Measurements from ENCODE around the gene SNUPN.

The SNUPN gene

DNA sequence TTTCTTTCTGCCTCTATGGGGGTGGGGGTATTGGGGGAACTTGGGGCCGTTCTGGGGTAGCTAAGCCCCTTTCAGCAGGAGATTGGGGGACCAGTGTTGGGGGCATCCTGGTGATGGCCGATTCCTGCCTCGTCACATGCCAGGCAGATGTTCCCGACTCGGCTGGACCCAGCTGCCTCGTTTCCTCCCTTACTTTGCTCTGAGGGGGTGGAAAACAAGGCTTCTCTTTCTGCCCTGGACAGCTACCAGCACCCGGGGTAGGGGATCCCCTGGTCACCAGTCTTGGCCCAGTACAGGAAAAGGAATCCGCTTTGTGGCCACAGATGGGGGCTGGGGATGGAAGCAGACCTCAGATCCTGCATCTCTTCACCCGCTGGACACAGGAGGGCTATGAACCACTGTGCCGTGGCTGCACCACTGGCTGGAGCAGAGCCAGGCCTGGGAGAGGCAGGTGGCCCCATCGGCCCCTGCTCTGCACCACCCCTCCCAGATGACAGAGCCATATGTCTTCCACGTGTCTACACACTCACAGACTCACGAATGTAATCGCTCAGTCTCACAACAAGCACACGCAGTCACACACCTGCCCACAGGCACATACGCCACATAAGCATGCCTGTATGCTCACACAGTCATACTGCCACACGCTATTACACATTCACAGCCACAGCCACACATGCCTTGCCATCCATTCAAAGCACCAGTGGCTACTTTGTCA, 34.6 kb upstream of the SNUPN start:
- TF ChIP-seq, protein P1, sequence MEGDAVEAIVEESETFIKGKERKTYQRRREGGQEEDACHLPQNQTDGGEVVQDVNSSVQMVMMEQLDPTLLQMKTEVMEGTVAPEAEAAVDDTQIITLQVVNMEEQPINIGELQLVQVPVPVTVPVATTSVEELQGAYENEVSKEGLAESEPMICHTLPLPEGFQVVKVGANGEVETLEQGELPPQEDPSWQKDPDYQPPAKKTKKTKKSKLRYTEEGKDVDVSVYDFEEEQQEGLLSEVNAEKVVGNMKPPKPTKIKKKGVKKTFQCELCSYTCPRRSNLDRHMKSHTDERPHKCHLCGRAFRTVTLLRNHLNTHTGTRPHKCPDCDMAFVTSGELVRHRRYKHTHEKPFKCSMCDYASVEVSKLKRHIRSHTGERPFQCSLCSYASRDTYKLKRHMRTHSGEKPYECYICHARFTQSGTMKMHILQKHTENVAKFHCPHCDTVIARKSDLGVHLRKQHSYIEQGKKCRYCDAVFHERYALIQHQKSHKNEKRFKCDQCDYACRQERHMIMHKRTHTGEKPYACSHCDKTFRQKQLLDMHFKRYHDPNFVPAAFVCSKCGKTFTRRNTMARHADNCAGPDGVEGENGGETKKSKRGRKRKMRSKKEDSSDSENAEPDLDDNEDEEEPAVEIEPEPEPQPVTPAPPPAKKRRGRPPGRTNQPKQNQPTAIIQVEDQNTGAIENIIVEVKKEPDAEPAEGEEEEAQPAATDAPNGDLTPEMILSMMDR (IDR thresholded peaks at IDR 0.05; ENCODE audit: control insufficient read depth, extremely low read depth, insufficient read depth) = no peak
- H3K4me3 ChIP-seq (ENCODE audit: low read depth, low read length) = no peak overlapping the region
- DNase-seq (ENCODE audit: low read depth) = no peak

- DNase-seq (ENCODE audit: low read depth) = no peak
- no peak overlapping the region for H3K4me3 ChIP-seq (ENCODE audit: low read depth, low read length)
- TF ChIP-seq, protein P1 (IDR thresholded peaks at IDR 0.05; ENCODE audit: control insufficient read depth, extremely low read depth, insufficient read depth) = no peak
Measured at GRCh38 chr15:75659141-75659771, 33.7 kb upstream of the SNUPN start.

DNA sequence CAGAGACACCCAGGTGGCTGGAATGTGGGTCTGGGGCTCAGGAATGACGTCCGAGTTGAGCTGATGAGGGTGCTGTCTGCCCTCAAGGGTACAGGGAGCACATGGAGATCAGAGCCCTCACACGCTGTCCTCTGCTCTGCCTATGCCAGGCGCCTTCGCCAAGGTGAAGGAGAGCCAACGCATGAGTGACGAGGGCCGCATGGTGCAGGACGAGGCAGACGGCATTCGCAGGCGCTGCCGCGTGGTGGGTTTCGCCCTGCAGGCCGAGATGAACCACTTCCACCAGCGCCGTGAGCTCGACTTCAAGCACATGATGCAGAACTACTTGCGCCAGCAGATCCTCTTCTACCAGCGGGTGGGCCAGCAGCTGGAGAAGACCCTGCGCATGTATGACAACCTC, 31.3 kb upstream of the SNUPN start:
- TF ChIP-seq, protein P1 (IDR thresholded peaks at IDR 0.05; ENCODE audit: control insufficient read depth, extremely low read depth, insufficient read depth) = no peak
- no peak for DNase-seq (ENCODE audit: low read depth)

GRCh38 chr15:75656331-75656730, 30.8 kb upstream of the SNUPN start:
- TF ChIP-seq, protein P1 (IDR thresholded peaks at IDR 0.05; ENCODE audit: control insufficient read depth, extremely low read depth, insufficient read depth) = no peak
- no peak for DNase-seq (ENCODE audit: low read depth)
- no peak overlapping the region for H3K4me3 ChIP-seq (ENCODE audit: low read depth, low read length)

More for the DNA sequence above, 31.3 kb upstream of the SNUPN start:
- no peak overlapping the region for H3K4me3 ChIP-seq (ENCODE audit: low read depth, low read length)

DNA sequence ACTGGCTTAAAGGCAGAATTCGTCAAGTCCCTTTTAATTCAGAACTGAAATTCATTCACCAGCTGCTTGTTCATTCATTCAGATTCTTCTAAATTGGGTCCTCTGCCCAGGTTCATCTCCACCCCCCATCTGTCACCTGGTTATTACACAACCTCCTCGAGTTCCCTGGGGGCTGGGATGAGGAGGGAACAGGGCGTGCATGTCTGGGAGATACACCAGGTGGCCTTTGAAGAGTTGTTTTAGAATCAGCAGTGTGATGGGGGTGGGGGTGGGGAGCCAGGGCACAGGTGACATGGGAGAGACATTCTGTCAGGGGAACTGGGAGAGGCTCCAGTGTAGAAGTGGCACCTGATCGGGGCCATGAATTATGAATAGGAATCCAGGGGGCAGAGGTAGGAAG, 30.4 kb upstream of the SNUPN start:
- DNase-seq (ENCODE audit: low read depth) = no peak
- TF ChIP-seq, protein P1 (IDR thresholded peaks at IDR 0.05; ENCODE audit: control insufficient read depth, extremely low read depth, insufficient read depth) = no peak
- no peak overlapping the region for H3K4me3 ChIP-seq (ENCODE audit: low read depth, low read length)

DNA sequence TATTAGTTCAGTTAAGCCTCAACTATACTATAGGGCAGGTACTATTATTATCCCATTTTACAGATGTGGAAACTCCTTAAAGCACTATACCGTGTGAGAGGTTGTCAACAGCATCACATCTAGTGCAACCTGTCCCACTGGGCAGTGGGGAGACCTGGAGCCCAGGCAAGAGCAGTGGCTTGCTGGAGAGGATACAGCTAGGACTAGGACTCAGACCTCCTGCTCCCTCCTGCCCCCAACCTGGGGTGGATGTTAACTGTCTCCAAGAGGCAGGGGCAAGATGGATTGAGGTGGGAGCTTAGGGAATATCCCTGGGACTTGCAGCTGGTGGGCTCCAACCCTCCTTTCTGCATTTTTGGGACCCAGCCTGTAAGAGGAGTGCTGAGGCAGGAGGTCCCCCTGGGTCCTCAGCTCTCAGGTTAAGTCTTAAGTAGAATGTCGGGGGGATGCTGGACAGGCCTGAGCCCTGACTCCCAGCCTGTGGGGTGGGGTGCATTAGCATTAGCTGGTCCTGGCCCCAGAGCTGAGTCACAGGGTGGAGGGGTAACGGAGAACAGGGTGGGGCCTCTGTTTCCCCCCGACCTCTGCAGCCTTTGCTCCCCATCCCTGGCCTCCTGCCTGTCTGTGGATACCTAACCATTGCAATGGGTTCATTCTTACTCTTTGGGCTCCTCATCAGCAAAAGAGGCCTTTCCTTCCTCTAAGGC, 28.8 kb upstream of the SNUPN start:
- TF ChIP-seq, protein P1 (IDR thresholded peaks at IDR 0.05; ENCODE audit: control insufficient read depth, extremely low read depth, insufficient read depth) = no peak
- no peak for DNase-seq (ENCODE audit: low read depth)
- H3K4me3 ChIP-seq (ENCODE audit: low read depth, low read length) = no peak overlapping the region
